ENCODE results near the gene CARMIL1. TPM values are rescaled to one million over a fixed set of nuclear protein-coding genes. Genes with fewer than 3 reads are reported as not detected.

CARMIL1 gene
- total RNA-seq, 2 donors from 2014 or later: 28.7 to 31.6 TPM

GRCh38 chr6:25431306-25431974 is 152.3 kb downstream of the CARMIL1 start:
- WGBS, 2 experiments (ENCODE audit: insufficient coverage in 1 of 2, insufficient read length in 1 of 2): 91 to 98% methylated on average over 4 to 7 of the region's 7 CpGs
- TF ChIP-seq, protein P1, sequence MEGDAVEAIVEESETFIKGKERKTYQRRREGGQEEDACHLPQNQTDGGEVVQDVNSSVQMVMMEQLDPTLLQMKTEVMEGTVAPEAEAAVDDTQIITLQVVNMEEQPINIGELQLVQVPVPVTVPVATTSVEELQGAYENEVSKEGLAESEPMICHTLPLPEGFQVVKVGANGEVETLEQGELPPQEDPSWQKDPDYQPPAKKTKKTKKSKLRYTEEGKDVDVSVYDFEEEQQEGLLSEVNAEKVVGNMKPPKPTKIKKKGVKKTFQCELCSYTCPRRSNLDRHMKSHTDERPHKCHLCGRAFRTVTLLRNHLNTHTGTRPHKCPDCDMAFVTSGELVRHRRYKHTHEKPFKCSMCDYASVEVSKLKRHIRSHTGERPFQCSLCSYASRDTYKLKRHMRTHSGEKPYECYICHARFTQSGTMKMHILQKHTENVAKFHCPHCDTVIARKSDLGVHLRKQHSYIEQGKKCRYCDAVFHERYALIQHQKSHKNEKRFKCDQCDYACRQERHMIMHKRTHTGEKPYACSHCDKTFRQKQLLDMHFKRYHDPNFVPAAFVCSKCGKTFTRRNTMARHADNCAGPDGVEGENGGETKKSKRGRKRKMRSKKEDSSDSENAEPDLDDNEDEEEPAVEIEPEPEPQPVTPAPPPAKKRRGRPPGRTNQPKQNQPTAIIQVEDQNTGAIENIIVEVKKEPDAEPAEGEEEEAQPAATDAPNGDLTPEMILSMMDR (conservative IDR thresholded peaks at IDR 0.05): no peak
- H3K4me1 Mint-ChIP-seq: peaks cover 6% of the 10 kb centered on the region

GRCh38 chr6:25431975-25432307 is 152.8 kb downstream of the CARMIL1 start:
- H3K4me1 ChIP-seq (ENCODE audit: control insufficient read depth, insufficient read depth, low read length): no peaks in the 10 kb centered on the region
- H3K9me3 Mint-ChIP-seq: no peaks in the 10 kb centered on the region
- no peak overlapping the region for H3K27ac Mint-ChIP-seq
- WGBS, 2 experiments (ENCODE audit: insufficient coverage in 1 of 2, insufficient read length in 1 of 2): 95 to 100% methylated on average over 1 to 3 of the region's 3 CpGs
- no peak overlapping the region for H3K9ac ChIP-seq (ENCODE audit: extremely low read depth, low read length, poor library complexity, severe bottlenecking)
- H3K9me3 ChIP-seq (ENCODE audit: control insufficient read depth, low read length): no peaks in the 10 kb centered on the region
- DNase-seq: no peak
- peaks cover 4% of the 10 kb centered on the region for H3K36me3 ChIP-seq (ENCODE audit: control insufficient read depth, insufficient read depth, low read length)
- no peaks in the 10 kb centered on the region for H3K27me3 Mint-ChIP-seq (ENCODE audit: insufficient read depth)
- H3K4me3 ChIP-seq (ENCODE audit: low read length): no peak overlapping the region
- no peaks in the 10 kb centered on the region for H3K27me3 ChIP-seq (ENCODE audit: control insufficient read depth, insufficient read depth, low read length, poor library complexity, severe bottlenecking)
- H3K27ac ChIP-seq (ENCODE audit: low read depth, low read length): no peak overlapping the region
- peaks cover 4% of the 10 kb centered on the region for H3K4me1 Mint-ChIP-seq
- H3K4me3 Mint-ChIP-seq: no peak overlapping the region
- TF ChIP-seq, protein P1 (conservative IDR thresholded peaks at IDR 0.05): no peak
- no peaks in the 10 kb centered on the region for H3K36me3 Mint-ChIP-seq (ENCODE audit: low read depth)

More at GRCh38 chr6:25431306-25431974, 152.3 kb downstream of the CARMIL1 start:
- no peak for DNase-seq
- no peak overlapping the region for H3K9ac ChIP-seq (ENCODE audit: extremely low read depth, low read length, poor library complexity, severe bottlenecking)
- H3K4me3 Mint-ChIP-seq: no peak overlapping the region
- no peak overlapping the region for H3K27ac ChIP-seq (ENCODE audit: low read depth, low read length)
- H3K9me3 Mint-ChIP-seq: no peaks in the 10 kb centered on the region
- no peaks in the 10 kb centered on the region for H3K27me3 ChIP-seq (ENCODE audit: control insufficient read depth, insufficient read depth, low read length, poor library complexity, severe bottlenecking)
- H3K27ac Mint-ChIP-seq: no peak overlapping the region
- no peaks in the 10 kb centered on the region for H3K4me1 ChIP-seq (ENCODE audit: control insufficient read depth, insufficient read depth, low read length)
- H3K9me3 ChIP-seq (ENCODE audit: control insufficient read depth, low read length): no peaks in the 10 kb centered on the region
- H3K36me3 Mint-ChIP-seq (ENCODE audit: low read depth): no peaks in the 10 kb centered on the region
- H3K36me3 ChIP-seq (ENCODE audit: control insufficient read depth, insufficient read depth, low read length): no peaks in the 10 kb centered on the region
- no peaks in the 10 kb centered on the region for H3K27me3 Mint-ChIP-seq (ENCODE audit: insufficient read depth)
- H3K4me3 ChIP-seq (ENCODE audit: low read length): no peak overlapping the region

DNA sequence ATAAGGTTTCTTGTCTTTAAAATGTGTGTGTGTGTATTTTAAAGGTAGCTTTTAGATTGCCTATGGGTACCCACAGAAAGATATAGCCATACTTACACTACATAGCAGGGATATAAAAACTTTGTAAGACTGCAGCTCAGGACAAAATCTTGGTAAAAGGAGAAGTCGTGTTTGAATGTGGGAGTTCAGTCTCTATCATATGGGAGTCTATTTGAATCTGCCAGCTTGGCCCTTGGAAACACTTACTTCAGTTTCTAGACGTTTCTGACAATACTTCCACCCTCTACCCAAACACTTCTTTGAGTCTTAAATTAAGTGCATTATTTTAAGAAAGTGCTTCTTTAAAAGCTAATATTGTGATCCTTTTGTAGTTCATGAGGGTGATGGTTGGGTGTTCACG is 155.7 kb downstream of the CARMIL1 start:
- Histone ChIP-seq H3K9me3 (ENCODE audit: control insufficient read depth, low read length) (no peaks in the 10 kb centered on the region), H3K36me3 (ENCODE audit: control insufficient read depth, insufficient read depth, low read length) (peaks cover 10% of the 10 kb centered on the region), H3K4me3 (ENCODE audit: low read length) (no peak overlapping the region), H3K27me3 (ENCODE audit: control insufficient read depth, insufficient read depth, low read length, poor library complexity, severe bottlenecking) (no peaks in the 10 kb centered on the region), H3K27ac (ENCODE audit: low read depth, low read length) (no peak overlapping the region), H3K9ac (ENCODE audit: extremely low read depth, low read length, poor library complexity, severe bottlenecking) (no peak overlapping the region), H3K4me1 (ENCODE audit: control insufficient read depth, insufficient read depth, low read length) (no peaks in the 10 kb centered on the region)
- Mint-ChIP-seq H3K36me3 (ENCODE audit: low read depth) (no peaks in the 10 kb centered on the region), H3K9me3 (no peaks in the 10 kb centered on the region), H3K4me1 (peaks cover 4% of the 10 kb centered on the region), H3K4me3 (no peak overlapping the region), H3K27me3 (ENCODE audit: insufficient read depth) (no peaks in the 10 kb centered on the region), H3K27ac (no peak overlapping the region)
- TF ChIP-seq, protein P1 (conservative IDR thresholded peaks at IDR 0.05): no peak
- no peak for DNase-seq
- WGBS, 2 experiments (ENCODE audit: insufficient coverage in 1 of 2, insufficient read length in 1 of 2): 92 to 100% methylated on average over 1 to 3 of the region's 3 CpGs

All from endodermal cell (in vitro differentiated cells).